HG02973 (cell line): Measurements from ENCODE around the gene CLDN5.

Experiments used
- ATAC-seq: cut with Tn5 transposase; IDR thresholded peaks from one replicate; pipeline ENCODE4 v1.9.1; 2021; ENCODE audit warnings: moderate library complexity; ENCODE audit not compliant: unreplicated experiment

Gene CLDN5, protein sequence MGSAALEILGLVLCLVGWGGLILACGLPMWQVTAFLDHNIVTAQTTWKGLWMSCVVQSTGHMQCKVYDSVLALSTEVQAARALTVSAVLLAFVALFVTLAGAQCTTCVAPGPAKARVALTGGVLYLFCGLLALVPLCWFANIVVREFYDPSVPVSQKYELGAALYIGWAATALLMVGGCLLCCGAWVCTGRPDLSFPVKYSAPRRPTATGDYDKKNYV

DNA sequence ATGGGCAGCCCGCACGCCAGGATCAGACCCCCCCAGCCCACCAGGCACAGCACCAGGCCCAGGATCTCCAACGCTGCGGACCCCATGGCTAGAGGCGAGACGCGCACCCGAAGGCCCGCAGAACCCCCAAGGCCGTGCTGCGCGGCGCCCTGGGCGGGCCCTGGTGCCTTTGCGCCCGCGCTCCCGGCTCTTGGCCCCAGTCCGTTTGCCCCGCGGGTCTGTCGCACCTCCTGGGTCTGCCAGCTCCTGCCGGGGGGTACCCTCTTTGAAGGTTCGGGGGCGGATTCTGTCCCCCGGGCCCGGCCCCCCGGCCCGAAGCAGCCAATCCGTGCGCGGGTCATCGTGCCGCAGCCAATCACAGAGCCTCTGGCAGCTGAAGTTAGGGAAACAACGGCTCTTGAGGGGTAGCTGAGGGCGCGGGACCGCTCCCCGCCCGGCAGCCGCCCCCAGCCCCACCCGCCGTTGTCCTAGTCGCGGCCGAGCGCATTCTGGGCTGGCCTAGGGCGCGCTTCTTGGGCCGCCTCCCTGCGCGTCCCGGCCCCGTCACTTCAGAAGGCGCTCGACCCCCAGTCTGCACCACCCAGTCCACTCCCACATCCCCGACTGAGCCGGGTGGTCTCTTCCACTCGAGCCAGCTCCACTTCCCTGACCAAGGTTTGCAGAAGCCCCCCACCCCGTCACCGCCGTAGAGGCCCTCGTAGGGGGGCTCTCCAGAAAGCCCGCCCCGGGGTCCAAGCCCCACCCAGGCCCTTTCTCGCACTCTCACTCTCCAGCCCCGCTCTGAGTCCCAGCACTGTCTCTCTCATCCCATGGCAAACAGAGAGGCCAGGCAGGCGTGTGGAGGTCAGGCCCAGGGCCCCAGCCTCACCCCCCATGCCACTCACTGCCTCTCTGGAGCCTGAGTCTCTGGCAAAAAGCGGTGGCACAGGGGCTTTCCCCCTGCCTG lies at the start of gene CLDN5:
Gene CLDN5, minus strand, starts transcription at position 241 of the 946 bp plus-strand sequence. Its CDS starts 155 bp downstream, at position 86.
- no peak for ATAC-seq

DNA sequence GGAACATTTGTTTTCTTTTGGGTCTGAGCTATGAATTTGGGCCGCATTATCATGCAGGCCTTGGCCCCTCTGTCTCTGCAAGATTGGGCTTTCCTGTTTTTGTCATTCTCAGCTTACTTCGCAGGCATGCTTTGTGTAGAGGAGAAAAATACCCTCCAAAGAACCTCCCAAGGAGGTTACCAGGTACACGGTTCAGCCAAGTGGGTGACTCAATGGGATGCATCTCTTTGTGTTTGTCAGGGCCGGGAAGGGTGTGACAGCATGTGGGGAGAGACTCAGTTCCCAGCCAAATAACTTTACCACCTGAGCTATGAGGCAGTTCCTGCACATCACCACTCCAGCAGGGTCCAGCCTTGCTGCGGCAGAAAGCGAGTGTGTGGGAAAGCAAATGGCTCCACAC lies 47.8 kb upstream of the CLDN5 start:
- no peak for ATAC-seq

DNA sequence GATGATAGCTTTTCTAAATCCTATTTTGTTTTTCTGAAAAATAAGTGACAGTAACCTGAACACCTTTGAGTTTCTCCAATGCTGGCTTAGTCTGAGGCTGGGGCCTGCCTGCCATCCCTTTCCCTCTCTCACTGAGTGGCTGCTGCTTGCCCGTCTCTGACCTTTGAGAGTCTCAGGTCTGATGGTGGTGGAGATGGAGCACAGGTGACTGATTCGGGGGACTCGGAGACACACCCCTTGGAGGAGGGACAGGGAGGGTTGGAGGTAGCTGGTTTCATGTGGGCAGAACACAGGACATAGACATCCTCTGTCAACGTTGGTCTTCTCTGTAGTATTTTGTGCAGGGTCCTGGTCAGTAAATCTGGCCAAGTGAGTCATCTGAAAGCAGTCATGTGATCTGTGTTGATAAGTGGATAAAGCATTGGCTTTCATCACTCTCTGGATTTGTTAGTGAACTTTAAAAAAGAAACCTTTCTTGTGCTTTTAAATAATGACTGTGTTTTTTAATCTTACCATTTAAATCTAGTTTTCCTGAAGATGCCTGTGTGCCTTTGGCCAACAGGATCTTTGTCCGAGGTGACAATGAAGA lies 47.1 kb upstream of the CLDN5 start:
- no peak for ATAC-seq

DNA sequence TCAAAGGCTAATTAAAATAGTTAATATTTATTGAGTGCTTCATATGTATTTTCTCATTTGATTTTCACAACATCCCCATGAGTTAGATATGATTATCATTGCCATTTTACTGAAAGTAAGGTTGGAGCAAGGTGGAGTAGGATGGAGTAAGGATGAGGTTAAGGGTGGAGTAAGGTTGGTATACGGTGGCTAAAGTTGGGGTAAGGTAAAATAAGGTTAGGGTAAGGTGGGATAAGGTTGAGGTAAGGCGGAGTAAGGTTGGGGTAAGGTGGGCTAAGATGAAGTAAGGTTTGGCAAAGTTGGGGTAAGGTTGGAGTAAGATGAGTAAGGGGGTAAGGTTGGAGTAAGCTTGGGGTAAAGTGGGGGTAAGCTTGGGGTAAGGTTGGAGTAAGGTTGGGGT lies 45.8 kb upstream of the CLDN5 start:
- no peak for ATAC-seq

DNA sequence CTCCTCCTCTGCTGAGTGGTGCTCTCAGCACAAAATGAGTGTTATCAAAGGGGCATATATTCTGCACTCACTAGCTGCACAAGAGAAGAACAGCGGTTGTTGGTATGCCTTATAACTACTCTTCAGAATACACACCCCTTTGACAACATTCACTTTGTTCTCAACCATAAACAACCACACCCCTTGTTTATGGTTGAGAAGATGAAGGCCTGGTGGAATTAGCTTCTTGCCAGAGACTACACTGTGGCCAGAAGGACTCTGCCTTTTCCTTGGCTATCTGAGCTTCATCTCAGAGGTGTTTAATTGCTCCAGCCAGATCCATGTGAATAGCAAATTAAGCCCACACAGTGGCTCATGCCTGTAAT lies 45.0 kb upstream of the CLDN5 start:
- ATAC-seq, result no peak

DNA sequence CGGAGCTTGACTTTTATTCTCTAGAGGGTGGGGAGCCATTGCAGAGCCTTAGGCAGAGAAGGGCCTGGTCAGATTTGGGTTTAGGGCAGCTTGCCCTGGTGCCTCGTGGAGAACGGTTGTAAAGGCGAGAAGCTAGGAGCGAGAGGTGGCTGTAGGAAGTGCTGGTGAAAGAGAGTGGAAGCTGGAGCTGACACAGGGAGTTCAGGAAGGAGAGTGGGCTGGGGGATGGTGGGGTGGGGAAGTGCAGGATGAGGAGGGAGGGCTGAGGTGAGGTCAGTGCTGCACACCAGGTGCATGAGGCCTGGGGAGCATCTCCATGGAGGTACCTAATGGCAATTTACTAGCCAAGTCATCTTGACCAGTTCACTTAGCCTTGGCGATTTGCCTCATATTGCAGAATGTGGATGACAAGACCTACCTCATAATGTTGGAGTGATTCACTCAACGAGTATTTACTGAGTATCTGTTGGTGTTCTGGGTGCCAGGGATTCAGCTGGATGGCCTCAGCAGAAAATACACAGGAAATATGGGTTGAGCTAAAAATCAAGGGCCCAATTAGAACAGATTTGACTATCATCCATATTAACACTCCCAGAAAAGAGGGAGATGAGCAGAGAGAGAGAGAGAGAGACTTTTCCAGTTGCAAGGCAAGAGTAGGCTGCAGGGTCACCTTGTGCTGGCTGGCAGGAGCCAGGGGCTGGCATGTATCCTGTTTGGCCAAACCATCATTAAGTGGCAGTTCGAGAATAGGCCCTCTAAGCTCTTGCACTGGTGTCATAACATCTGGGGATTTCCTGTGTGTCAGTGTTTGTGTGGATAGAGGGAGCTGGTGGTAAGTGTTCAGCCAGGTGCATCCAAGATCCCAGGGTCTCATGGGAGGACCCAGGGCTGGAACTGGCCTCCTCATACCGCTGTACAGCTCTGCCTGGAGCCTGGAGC lies 44.4 kb upstream of the CLDN5 start:
- no peak for ATAC-seq

DNA sequence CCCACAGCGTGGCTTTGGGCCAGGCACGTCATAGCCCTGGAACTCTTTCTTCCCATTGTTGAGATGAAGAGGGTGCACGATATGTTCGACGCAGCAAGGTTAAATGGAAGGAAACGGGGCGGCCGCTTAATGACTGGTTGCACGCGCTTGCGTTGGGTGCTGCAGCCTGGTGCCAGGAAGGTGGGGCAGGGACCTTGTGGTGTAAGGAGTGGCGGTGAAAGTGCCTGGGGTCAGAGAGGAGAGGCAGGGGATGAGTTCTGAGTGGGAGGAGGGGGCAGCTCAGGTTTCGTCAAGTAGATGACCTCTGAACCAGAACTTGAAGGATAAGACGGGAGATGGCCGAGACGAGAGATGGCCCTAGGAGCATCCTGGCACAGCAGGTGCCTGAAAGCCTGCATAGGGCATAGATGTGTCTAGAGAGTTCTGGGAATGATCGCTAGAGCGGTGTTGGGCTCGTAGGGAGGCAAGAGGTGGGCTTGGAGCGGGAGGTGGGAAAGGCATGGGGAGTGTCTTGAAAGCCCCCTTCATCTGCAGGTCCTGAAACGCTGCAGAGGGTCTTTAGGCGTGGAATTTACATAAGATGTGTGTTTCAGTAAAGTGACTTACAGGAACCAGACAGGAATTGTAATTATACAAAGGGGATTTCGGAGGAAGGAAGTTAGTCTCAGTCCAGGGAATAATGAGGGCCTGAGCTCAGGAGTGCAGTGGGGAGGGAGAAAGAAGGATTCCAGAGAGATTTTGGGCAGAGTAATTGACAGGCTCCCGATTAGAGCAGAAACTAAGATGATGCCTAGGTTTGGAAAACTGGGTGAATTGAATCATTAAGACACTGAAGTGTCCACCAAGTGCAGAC lies 43.2 kb upstream of the CLDN5 start:
- ATAC-seq, result no peak

DNA sequence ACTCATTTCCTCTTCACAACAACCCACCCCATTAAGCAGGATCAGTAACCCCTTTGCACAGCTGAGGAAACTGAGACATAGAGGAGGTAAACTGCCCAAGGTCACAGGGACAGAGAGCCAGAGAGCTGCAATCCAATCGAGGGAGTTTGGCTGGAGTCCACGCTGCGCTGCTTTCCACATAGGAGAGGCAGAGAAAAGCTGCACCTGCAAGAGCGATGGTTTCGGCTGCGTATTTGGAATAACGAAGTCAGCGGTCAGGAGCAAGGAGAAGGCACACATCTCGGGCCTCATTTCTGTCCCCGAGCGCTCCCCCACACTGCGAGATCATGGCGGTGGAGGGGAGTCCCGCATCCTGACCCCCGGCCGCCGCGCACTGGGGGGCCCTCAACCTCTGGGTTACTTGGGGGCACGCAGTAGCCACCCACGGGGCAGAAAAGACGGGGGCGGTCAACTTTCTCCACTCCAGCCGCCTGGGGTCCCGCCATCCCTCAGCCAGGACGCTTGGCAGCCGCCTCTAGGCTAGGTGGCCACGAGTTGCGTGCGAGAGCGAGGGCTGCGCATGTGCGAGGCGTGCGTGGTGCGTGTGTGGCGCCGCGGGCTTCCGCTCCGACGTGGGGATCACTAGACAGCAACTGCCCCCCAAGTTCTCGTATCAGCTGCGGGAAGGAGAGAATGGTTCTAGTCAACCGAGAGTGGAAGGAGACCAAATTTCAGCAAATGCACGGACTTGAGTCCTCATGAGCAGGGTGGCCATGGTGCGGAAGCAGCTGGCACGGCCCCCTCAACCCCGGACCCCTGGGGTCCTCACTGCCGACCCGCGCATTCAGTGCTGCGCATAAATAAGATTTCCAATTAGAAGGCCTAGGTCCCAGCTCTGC lies 42.3 kb upstream of the CLDN5 start:
- ATAC-seq, result no peak

DNA sequence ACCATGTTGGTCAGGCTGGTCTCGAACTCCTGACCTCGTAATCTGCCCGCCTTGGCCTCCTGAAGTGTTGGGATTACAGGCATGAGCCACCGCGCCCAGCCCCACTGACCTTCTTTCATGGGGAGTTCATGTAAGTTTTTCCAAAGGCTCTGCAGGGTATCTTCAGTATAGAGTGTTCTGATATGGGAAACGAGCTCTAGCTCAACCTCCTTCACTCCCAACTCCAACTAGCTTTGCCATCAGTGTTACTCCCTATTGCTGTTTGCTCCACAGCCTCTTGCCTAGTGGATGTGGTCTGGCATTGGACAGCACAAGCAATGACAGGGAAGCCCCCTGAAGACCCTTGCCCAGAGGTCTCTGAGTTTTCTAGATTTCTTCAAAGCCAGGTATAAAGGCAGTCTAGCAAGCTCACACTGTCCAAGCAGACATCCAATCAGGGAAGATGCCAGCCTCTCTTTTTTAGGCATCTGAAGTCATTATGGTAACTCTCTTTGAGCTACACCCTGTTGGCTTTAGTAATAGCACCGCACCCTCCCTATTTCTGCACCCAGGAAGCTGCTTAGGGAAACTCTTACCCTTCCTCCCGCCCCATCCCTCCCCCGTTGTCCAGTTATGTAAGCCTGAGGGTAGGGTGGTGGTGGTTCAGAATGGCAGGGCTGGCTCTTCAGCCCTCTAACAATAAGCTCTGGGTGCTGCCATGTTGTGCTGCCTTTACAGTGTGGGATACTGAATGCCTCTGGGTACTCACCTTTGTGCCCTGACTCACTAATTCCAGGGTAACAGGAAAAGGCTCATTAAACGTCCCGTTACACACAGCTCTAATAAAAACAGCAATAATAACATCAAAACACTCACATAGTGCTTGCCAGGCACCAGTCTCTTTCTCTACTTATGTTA lies 41.4 kb upstream of the CLDN5 start:
- no peak for ATAC-seq

DNA sequence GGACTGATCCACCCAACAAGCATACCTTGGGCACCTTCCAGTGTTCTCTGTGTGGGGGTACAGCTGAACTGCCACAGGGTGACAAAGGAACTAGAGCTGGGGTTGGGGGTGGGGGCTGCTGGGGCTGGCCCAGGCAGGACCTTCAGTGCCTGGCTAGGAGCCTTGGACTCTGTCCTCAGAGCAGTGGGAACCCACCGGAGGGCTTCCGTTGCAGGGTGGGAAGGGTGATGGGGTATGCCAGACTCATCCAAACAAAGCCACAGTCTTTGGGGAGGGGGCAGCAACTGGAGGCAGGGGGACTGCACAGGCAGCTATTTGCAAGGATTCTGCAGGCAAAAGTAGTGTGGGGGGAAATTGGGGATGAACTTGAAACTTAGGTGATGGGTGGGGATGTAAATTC lies 35.7 kb upstream of the CLDN5 start:
- ATAC-seq, result no peak

DNA sequence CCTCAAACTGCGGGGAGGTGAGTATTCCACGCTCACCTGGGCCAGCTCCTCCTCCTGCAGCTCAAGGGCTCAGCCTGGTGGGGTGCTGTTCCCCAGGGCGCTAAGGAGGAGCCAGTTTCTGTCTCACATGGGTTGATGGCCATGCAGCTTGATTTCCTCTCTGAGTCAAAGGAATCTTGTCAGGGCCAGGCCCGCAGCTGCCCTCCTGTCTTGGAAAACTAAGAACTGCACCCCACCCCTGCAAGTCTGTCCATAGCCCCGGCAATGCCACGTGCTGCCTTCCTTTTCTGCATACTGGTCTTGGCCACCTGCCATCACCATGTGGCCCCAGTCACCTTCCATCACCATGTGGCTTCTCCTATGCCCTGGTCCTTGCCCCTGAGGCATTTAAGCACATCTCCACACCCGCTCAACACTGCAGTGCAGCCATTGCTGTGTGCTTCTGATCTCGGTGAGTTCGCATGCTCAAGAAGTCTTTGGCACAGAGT lies 35.2 kb upstream of the CLDN5 start:
- no peak for ATAC-seq

DNA sequence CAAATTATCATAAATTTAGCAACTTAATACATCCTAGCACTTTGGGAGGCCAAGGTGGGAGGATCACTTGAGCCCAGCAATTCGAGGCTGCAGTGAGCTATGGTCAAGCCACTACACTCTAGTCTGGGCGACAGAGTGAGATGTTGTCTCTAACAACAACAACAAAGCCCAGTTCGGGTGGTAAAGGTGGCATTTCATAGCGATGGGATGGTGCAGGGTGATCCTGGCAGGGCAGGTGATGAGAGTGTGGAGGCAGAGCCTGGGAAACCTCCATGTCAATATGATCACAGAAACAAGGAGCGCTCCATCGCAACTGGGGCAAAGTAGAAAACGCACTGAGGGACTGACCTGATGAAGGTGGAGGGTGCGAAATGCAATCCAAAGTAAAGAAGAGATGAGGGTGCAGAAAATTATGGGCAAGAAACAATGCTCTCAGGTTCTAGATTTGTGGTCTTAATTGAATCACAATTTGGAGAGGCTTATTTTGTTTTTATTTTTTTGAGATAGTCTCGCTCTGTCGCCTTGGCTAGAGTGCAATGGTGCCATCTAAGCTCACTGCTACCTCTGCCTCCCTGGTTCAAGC lies 32.8 kb upstream of the CLDN5 start:
- no peak for ATAC-seq

DNA sequence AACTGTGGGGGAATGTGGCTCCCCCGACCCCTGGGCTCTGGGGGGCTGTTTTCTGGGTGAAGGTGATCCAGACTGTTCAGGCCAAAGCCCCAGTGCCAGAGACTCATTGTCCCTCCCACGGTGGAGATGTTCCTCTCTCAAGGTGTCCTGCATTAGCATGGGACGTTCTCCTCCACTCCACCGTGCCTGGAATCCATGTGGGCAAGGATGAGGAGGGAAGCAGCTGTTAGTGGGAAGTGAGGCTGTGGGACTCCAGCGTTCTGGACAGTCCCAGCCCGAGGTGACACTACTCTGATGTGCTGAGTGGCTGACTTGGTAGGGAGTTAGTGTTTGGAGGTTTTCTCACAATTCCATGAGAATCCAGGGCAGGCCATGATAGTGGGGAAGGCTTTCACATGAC lies 31.4 kb upstream of the CLDN5 start:
- no peak for ATAC-seq

DNA sequence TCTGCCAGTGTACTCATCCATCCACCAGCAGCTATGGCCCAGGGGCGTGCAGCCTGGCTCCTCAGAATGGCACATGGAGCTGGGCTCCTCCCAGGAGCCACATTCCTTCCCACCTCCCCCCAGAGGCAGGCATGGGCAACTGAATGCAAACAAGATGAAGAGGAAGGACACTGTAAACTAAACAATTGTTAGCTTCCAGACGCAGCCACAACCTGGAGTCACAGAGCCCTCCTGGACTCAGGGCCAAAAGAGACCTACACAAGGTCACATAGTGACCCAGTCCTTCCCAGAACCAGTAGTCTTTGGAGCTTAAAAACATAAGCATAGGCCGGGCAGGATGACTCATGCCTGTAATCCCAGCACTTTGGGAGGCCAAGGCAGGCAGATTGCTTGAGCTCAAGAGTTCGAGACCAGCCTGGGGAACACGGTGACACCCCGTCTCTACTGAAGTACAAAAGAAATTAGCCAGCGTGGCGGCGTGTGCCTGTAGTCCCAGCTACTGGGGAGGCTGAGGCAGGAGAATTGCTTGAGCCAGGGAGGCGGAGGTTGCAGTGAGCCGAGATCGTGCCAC lies 30.7 kb upstream of the CLDN5 start:
- no peak for ATAC-seq

DNA sequence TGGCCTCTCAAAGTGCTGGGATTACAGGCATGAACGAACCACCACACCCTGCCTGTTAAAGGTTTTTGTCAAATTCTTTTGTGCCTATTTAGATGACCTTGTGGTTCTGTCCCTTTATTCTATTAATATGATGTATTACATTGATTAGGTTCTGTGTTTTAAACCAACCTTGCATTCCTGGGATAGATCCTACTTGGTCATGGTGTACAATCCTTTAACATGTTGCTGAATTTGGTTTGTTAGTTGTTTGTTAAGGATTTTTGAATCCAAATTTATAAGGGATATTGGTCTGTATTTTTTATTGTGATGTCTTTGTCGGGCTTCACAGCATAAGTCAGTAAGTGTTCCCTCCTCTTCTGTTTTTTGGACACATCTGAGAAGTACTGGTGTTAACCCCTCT lies 29.0 kb upstream of the CLDN5 start:
- ATAC-seq, result no peak

DNA sequence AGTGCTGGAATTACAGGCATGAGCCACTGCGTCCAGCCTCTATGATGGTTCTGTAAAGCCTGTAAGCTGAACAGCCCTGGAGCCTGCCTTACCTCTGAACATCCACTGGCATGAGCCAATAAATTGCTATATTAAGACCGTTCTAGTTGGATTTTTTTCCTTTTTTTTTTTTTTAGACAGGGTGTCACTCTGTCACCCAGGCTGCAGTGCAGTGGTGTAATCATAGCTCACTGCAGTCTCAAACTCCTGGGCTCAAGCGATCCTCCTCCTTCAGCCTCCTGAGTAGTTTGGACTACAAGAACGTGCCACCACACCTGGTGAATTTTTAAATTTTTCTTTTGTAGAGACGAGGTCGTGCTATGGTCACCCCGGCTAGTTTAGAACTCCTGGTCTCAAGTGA lies 26.2 kb upstream of the CLDN5 start:
- ATAC-seq, result no peak

DNA sequence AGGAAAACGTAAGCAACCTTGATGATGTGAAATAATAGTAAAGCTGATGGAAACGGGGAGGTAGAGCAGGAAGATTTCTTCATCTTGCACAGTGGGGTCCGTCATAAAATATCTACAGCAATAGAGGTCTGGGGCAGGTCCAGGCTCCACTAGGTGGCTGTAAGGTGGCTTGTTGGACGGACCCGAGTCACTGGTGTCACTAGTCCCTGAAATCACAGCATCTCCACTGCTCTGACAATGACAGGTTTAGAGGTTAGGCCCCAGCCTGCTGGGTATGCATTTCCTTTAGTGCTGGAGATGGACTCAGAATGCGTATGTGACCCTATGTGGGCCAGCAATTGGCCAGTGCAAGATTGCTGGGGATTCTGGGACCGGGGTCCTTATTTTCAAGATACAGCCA lies 25.2 kb upstream of the CLDN5 start:
- no peak for ATAC-seq
